Stimulated activated CD4-positive, alpha-beta T cell treated with anti-CD3 and anti-CD28 coated beads, Interleukin-15, amount 100 ng/mL, for 1 hour (primary cell): ENCODE results near the gene MYO7A.

ENCODE experiments used
- DNase-seq, 2 donors: peaks; one replicate each; pipeline ENCODE4 v3.0.0-alpha.2; 2020; ENCODE audit warnings: low read depth in 1 of 2, low spot score in 1 of 2

MYO7A gene

DNA sequence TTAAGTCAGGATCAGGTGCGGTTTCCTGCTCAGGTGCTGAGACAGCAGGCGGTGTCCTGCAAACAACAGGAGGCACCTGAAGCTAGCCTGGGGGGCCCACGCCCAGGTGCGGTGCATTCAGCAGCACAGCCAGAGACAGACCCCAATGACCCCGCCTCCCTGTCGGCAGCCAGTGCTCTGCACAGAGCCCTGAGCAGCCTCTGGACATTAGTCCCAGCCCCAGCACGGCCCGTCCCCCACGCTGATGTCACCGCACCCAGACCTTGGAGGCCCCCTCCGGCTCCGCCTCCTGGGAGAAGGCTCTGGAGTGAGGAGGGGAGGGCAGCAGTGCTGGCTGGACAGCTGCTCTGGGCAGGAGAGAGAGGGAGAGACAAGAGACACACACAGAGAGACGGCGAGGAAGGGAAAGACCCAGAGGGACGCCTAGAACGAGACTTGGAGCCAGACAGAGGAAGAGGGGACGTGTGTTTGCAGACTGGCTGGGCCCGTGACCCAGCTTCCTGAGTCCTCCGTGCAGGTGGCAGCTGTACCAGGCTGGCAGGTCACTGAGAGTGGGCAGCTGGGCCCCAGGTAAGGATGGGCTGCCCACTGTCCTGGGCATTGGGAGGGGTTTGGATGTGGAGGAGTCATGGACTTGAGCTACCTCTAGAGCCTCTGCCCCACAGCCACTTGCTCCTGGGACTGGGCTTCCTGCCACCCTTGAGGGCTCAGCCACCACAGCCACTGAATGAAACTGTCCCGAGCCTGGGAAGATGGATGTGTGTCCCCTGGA is at the start of gene MYO7A:
MYO7A (plus strand) TSS at position 327 of the 772 bp plus-strand sequence. CDS start 2,389 bp downstream, outside the sequence.
- no peak for DNase-seq

DNA sequence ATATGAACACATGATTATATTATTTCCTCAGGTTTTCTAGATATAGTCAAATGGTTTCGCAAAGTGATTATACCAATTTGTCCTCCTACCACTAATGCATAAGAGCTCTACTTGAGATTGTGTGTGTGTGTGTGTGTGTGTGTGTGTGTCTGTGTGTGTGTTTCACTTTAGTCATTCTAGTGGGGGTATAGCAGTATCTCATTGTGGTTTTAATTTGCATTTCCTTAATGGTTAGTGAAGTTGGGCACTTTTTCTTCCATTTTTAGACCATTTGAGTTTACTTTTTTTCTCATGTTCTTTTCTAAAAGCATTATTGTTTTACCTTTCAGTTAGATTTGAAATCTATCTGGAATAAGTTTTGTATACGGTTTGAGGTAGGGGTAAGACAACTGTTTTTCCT is 48.4 kb upstream of the MYO7A start:
- DNase-seq, result no peak

DNA sequence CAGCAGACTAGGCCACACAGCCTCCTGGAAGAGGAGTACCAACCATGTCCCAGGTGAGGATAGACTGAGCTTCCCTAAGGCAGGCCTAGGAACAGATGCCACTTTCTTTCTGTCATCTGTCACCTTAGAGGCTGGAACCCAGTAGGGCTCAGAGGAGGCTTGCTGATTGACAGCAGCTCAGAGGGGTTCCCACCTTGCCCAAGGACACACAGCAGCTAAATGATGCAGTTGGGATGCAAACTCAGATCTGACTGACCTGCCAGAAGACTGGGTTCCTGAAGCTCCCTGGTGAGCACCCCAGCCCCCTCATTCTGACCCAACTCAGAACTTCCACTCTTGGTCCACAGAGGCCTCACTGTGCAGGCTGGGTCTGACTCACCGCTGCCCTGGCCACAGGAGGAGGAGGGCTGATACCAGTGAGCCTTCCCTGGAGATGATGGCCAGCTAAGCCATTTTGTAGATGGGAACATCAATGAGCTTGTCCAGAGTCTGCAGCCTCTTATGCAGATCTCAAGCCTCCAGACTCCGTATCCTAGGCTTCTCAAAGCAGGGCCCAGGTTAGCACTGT is 47.3 kb upstream of the MYO7A start:
- DNase-seq, result no peak

DNA sequence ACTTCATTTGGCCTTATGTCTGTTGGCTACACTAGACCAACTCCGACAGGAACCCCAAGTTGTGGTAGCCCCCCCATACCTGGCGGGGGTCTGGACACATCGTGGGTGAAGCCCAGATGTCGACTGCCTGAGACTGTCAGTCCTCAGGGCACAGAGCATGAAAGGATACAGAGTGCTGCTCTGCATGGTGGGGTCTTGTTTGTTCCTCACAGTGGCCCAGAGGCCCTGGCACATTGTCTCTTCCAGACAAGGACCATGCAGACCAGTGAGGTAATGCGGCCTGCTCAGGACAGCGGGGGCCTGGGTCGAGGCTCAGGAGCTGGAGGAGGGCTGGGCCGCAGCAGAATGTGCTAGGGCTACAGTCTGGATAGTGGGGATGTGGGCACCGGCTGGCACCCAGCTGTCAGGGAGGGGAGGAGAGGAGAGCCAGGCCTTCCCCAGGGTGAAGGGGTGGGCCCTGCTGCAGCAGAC is 46.6 kb upstream of the MYO7A start:
- no peak for DNase-seq

DNA sequence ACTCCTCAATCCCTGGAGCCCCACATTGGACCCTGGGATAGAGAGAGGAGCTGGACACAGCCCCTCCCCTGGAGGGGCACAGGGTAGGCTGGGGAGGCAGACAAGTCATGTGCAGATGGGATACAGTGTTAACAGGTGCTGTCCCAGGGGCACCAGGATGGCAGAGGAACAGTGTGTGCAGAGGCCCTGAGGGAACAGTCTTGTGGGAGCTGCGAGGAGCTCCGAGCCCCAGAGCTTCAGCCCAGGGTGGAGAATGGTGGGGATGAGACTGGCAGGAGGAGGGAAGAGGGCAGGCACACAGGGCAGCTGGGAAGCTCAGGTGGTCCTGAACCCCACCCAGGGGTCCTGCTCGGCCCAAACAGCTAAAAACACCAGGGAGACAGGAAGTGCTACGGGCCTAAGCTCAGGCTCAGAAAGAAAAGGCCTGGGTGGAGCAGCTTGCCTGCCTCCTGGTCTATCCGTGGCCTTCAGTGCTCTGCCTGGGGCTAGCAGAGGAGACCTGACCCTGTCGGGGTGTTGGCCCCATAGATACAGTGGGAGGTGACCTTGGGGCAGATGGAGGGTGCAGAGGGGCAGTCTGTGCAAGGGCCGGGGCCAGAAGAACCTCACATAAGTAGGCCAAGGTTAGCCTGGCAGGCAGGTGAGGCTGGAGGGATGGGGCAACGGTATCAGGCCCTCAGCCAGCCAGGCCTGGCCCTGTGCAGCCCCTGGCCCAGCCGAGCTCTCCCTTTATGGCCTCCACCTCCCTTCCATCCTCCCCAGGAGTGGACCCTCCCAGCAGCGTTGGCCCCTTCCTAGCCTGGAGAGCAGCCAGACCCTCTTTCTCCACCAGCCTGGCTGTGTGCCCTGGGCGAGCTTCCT is 45.8 kb upstream of the MYO7A start:
- no peak for DNase-seq

DNA sequence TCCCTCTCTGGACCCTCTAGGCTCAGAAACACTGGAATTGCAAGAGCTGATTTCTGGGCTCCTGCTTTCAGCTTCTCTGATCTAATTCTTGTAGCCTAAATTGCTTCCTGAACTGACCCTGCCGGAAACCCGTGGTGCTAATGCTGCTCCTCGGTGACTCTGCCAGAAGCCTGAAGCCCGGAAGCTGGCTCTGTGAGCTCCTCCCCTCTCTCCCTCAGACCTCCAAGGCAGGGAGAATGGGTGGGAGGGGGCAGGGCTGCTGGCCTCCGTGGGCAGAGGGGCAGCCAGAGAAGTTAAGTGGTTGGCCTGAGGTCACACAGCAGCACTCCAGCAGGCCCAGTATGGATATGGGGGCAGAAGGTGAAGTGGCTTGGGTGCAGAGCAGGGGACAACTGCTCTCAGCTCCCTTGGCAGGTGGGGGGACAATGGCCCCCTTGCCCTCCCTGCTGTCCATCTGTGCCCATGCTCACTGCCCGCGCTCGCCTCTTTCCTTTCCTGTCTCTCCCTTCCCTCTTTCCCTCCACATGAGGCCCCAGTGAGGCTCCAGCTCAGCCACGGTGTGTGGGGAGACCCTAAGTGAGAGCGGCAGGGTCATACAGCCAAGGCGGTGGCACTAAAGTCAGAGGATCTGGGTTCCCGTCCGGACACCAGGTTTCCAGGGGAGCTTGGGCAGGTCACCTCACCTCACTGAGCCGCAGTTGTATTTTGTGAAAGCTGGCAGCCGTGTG is 45.0 kb upstream of the MYO7A start:
- DNase-seq, result no peak

DNA sequence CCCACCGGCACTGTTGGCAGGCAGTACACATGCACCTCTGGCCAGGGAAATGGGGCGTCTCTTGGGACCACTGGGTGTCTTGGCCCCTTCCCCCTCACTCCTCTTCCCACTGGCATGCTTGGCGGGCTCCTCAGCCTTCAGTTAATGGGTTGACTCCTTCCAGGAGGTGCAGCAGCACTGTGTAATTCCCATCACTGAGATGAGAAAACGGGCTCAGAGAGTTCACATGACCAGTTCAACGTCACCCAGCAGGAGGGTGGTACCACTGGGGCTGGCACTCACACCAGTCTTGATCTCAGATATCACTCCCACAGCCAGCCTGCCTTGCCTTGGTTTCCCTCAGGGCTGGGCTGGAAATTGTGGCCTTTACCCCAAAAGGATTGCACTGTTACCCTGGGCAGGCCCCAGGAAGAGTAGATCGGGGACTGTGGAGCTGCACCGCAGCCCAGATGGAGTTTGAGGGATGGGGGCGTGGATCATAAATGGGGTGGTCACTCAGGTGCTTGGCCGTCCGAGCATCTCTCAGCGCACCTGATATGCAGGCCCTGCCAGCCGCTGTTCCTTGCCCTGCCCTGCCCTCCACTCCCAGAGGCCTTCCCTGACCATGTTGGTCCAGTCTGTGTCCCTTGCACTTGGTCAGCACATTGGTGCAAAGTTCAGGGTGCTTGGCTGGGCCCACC is 44.3 kb upstream of the MYO7A start:
- no peak for DNase-seq

DNA sequence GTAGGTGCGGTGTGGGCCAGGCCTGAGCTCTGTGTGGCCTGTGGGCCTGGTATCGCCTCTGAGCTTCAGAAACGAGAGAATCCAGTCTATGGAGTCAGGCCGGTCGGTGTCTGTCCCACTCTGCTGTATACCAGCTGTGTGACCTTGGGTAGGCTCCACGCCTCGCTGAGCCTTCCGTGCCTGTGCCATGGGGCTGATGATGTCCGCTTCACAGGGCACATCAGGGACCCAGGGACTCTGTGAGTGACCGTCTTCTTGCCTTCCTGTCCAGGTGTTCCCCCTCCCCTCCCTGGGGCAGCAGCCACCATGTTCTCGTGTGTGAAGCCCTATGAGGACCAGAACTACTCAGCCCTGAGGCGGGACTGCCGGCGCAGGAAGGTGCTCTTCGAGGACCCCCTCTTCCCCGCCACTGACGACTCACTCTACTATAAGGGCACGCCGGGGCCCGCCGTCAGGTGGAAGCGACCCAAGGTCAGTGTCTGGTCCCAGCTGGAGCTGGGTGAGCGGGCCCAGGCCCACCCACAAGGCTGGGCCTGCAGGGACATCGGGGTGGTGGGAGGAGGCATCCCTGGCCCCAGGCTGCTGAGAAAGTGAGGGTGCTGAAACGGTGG is 43.4 kb upstream of the MYO7A start:
- no peak for DNase-seq

DNA sequence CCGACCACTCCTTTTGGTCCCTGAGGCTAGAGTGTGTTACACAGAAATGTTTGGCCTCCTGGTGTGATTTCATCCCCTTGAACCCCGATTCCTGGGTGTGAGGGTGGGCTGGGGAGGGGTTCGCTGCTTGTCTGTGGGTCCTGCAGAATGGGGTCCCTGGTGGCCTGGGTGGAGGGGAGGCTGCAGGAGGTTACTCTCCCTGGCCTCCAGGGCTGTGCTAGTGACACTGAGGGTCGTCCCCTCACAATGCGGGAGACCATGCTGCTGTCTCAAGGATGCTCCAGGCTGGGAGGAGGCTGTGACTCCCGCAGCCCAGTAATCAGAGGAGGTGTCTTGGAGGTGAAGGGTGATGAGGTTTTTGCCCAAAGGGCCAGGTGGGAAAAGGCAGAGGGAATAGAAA is 42.4 kb upstream of the MYO7A start:
- DNase-seq, result no peak

DNA sequence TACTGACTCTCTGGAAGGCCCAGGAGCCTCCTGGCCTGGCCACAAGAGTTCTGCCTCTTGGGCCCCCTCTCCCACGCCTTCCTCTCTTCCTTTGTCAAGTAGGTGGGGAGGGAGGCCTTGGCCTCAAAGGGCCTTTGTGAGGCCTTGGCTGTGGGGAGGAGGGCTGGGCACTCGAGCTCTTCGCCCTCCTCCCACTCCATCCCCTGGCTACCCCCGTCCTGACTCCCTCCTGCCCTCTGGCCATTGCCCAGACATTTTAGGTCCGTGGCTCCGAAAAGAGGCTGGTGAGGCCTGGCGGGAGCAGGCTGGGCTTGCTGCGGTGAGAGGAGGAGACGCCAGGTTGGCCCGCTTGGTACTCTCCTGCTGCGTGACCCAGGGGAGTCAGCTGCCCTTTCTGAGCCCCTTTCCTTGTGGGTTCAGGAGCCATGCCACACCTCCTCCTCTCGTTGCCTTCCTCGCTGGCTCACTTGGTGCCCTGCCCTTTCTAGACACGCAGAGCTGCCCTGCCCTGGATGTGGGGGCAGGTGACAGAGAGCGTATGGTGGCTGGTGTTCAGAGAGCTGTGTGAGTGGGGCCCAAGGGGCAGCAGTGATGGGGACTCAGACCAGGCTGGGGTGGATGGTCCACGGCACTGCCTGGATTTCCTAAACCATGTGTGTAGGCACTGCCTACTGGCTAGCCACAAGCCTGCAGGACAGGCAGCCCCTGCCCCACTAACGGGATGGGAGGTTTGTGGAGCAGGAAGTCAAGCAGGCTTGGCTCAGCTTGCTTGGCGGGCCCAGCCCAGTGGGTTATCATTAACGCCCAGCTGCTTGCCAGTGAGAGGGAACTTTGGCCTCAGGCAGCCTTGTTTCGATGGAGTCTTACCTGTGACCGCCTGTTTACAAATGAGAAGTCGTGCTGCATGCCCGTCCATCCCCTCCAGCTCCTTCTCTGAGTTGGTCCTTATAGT is 41.2 kb upstream of the MYO7A start:
- DNase-seq, result no peak

DNA sequence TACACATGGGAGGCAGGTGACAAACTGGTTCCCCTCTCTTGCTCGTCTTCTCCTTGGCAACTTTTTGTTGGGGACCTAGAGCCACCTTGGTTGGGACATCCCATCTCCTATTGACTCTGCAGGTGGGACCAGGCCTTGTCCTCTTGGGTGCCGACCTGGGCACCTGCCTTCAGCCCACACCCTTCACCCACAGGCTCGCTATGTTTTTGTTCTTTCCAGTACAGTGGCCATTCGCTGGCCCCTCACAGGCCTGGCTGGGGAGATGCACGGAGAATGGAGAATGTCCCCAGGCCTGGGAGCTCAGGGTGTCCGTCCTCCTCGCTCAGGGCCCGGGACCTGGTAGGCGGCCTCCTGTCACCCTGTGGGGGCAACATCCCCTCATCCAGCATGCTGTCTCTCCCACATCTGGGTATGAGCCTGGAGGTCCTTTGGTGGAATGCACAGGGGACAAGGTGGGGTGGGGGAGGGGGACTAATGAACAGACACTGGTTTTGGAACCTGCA is 40.3 kb upstream of the MYO7A start:
- no peak for DNase-seq

DNA sequence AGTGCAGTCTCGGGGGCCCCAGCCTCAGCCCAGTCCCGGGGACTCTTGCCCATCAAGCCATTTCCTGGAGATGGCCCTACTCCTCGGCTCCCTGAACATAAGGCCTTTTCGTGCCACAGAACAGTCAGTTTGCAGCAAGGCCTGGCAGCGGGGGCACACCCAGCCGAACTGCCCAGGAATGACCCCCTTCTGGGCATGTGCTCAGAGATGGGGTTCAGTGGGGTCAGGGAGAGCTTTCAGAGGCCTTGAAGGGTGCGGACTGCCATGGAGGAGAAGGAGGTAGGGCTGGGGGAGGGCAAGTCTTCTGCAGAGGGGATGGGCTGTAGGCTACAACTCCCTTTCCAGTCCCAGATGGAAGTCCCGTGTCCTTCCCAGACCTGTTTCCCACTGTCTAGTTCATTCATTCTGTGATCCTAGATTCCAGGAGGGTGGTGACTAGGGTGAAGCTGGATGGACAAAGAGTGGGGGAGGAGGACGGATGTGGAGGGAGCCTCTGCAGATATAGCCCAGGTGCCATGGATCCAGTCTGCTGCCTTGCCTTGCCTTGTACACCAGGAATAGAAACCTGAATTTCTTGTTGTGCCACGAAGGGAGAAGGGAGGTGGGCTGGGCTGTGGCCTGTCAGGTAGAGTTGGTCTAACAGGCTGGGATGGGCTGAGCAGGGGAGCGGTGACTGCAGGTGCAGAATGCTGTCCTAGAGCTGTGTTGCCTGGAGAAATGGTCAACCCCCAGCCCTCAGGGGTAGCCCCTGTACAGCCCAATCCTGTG is 39.6 kb upstream of the MYO7A start:
- DNase-seq, result no peak

DNA sequence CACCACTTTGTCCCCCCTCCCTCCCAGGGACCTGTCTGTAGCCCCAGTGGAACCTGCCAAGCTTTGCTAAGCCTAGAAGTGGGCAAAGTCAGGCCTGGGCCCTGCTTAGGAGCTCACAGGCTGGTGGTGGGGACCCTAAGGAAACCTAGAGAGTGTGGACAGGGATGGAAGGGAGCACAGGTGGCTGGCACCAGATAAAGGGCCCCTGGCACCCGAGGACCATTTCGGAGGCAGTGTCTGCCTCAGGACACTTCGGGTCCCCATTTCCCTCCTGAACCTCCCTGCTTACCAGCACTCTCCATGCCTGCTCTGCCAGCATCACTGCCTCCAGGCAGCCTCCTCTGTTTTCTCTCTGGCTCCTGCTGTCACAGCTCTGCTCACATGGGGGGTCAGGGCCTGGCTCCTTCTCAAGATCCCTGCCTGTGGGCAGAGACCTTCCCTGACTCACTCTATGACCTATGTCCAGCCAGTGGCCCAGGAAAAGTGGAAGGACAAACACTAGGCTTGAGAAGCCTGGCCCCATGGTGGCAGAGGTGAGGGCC is 39.0 kb upstream of the MYO7A start:
- DNase-seq, result no peak

DNA sequence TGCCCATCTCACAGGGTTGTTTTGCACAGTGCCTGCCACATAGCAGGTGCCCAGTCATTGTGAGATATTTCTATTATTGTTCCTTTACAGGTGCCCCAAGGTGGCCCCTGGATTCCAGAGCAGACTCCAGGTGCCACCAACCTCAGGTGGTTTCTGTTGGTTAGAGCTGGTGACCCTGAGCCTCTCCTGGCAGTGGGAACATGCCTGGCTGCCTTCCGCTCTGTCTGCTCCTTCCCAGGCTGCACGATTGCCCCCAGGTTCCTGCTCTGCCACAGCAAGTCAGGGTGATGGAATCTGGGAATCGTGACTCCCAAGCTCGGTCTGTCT is 38.0 kb upstream of the MYO7A start:
- DNase-seq, result no peak

DNA sequence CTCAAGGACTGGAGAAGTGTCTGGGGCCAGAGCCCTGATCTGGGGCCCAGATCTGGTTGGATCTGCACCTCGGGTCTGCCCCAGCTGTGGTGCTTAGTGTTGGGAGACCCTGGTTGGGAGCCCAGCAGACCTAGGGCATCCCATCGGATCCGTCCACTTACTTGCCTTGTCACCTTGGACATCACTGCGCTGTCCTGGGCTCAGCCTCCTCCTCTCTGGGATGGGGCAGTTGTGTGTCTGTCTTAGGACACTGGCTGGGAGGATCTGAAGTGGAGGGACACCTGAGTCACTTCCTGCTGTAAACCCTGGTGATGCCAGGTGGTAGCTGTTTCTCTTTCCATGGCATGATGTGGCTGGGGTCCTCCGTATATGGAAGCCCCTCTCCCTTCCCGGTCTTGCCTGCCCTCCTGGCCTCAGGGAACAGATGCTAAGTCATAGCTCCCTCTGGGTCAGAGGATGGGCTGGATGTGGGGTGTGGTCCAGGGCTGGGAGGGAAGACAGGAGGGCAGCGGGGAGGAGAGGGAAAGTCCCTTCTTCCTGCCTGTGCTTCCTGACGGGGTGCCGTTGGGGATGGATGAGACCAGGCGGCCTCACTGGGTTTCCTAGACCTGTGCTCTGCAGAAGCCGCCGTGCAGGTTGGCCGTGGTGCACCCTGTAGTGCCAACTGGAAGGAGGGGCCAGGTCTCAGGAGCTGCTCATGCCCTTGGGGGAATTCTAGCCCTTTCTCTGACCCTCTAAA is 37.5 kb upstream of the MYO7A start:
- no peak for DNase-seq

DNA sequence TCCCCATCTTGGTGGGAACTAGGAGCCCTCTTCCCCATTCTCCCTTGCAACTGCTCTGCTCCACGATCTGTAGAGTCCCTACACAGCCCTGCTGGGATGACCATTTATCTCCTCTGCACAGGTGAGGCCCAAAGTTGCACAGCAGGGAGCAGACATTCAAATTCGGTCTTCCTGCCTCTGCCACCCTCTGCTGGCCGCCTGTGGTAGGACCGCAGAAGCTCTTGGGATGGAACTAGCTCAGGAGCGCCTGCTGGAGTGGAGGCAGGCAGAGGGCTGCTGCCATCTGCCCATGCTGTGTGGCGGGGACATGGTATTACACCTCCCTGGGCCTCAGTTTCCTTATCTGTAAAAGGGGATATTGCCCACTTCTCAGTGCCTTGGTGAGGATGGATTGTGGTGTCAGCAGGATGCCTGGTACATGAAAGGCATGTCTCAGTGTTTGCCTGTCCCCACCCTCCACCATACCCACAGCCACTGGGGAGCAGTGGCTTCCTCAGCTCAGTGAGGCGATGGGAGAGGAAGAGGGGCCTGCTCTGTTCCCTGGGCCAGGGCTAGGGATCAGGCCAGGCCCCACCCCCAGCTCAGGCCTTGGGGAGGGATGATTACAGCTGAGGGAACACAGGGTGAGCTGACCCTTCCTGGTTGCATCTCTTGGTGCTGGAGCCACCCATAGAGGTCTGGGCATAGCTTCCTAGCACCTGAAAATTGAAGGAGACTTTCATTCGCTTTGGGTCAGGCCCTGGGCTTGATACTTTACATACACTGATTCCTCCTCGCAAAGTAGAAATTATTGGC is 36.7 kb upstream of the MYO7A start:
- DNase-seq, result peak; percentile 53 to 74

DNA sequence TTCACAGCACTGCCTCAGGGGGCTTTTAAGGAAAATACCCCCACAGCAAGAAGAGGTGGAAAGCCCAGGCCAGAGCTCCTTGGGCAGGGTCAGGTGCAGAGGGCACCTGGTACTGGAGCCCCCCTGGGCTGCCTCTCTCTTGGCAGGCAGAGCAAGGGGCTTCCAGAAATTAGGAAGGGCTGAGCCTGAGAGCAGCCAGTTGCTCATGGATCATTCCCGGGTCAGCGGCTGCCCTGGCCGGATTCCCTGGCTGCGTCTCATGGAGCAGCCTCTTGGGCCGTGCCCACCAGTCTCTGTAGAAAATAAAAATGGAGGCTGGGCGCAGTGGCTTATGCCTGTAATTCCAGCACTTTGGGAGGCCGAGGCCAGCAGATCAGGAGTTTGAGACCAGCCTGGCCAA is 35.7 kb upstream of the MYO7A start:
- DNase-seq, result no peak
